Islet of Langerhans (tissue), 1 donor: Measurements from ENCODE around the gene ABCB6.

Experiments used
- FAIRE-seq: peaks from one replicate; lab custom pipeline; 2011; peaks lifted over from hg19 to GRCh38; lab: Jason Lieb, UNC

ABCB6 gene

GRCh38 chr2:219184121-219184520, 34.6 kb downstream of the ABCB6 start:
- FAIRE-seq, result no peak

GRCh38 chr2:219183151-219183772, 35.5 kb downstream of the ABCB6 start:
- FAIRE-seq, result no peak

GRCh38 chr2:219182331-219183150, 36.2 kb downstream of the ABCB6 start:
- FAIRE-seq, result no peak

GRCh38 chr2:219181531-219181930, 37.2 kb downstream of the ABCB6 start:
- FAIRE-seq, result no peak

- FAIRE-seq, result no peak
Measured at GRCh38 chr2:219180961-219181360, 37.8 kb downstream of the ABCB6 start.

GRCh38 chr2:219179601-219180465, 38.9 kb downstream of the ABCB6 start:
- no peak for FAIRE-seq

- FAIRE-seq, result no peak
Measured at GRCh38 chr2:219178377-219179175, 40.2 kb downstream of the ABCB6 start.

- peak; percentile 13 for FAIRE-seq
Measured at GRCh38 chr2:219177552-219178376, 41.0 kb downstream of the ABCB6 start, which contains the start of gene RETREG2. TSS of gene RETREG2 (plus strand) at chr2:219178275. CDS start at chr2:219178353, 78 bp downstream.

- no peak for FAIRE-seq
Measured at GRCh38 chr2:219176818-219177551, 41.8 kb downstream of the ABCB6 start, which contains the start of gene CNPPD1. TSS of gene CNPPD1 (minus strand) at chr2:219176925. CDS start at chr2:219176828, 97 bp downstream.

- FAIRE-seq, result no peak
Measured at GRCh38 chr2:219175928-219176817, 42.6 kb downstream of the ABCB6 start.

GRCh38 chr2:219175486-219175885, 43.3 kb downstream of the ABCB6 start:
- no peak for FAIRE-seq

- no peak for FAIRE-seq
Measured at GRCh38 chr2:219174801-219175200, 44.0 kb downstream of the ABCB6 start.

- FAIRE-seq, result no peak
Measured at GRCh38 chr2:219174146-219174545, 44.6 kb downstream of the ABCB6 start.

GRCh38 chr2:219173176-219173575, 45.6 kb downstream of the ABCB6 start:
- FAIRE-seq, result no peak

- FAIRE-seq, result no peak
Measured at GRCh38 chr2:219172231-219173154, 46.3 kb downstream of the ABCB6 start.

GRCh38 chr2:219171231-219171651, 47.5 kb downstream of the ABCB6 start:
- no peak for FAIRE-seq

- no peak for FAIRE-seq
Measured at GRCh38 chr2:219169930-219170654, 48.7 kb downstream of the ABCB6 start, which contains the start of gene SLC23A3. TSS of gene SLC23A3 (minus strand) at chr2:219170029. CDS start at chr2:219169984, 45 bp downstream.
